Hematopoietic multipotent progenitor cell treated with erythropoietin and hydrocortisone succinate and interleukin-3 and kit ligand, for 15 days (in vitro differentiated cells): ENCODE results near the gene TMEM38B.
A peak's percentile ranks its signal among the peaks of the same experiment; 100 is the strongest.
"Not testable (repeated sequence)": the region's sequence is repeated elsewhere in the genome, so short reads cannot be mapped to it uniquely, and the experiment has no call there.

Experiments used
- DNase-seq: peaks from one replicate; pipeline ENCODE4 v3.0.0-alpha.2; 2015; ENCODE audit warnings: low spot score

Gene TMEM38B

GRCh38 chr9:105681724-105682123, 12.6 kb upstream of the TMEM38B start:
- DNase-seq, result no peak

- no peak for DNase-seq
Measured at GRCh38 chr9:105683688-105684275, 10.6 kb upstream of the TMEM38B start.

GRCh38 chr9:105686936-105687335, 7.4 kb upstream of the TMEM38B start:
- DNase-seq, result no peak

DNA sequence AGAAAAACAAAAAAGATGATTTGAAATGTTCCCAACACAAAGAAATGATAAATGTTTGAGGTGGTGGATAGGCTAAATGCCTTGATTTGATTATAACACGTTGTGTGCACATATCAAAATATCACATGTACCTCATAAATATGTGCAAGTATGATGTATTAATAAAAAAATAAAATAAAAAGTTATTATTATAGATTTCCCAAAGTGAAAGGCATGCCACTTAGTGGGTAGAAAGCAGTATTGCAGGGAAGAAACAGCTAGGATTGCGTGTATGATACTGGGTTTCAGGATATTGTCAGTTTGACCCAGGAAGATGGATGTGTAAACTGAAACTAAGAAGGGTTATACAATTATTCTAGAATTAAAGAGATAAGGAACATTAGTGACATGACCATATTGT, 3.6 kb upstream of the TMEM38B start:
- DNase-seq, result no peak

- no peak for DNase-seq
Measured at GRCh38 chr9:105693435-105694189, 729 bp upstream of the TMEM38B start.

DNA sequence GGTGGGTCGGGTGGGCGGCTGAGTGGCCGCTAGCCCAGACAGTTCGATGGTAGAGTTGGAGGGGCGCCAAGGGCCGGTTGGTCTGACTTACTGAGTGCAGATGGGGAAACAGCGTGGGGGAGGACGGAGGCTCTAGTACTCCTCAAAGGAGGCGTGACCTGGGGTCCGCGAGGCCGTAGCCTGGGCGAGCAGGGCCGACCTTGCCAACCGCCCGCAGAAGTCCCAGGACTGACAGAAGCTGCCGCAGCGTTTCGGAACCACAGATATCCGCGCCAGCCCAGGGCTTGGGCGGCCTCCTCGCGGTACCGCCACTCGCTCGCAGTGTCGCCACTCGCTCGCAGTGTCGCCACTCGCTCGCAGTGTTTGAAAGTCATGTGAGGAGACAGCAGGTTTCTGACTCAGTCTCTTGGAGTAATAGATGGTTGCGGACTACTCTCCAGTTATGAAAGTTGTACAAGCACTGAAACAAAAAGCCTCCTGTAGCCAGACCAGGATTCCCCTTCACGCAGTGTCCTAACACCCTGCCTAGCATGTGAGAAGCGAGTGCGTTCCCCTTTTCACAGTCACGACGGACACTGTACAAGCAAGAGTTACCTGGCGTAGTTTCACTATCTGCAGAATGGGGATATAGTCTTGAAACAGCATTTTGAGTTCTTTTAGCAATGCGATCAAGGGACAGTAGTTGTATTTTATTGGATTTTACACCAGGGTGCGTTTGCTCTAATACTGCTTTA, 674 bp downstream of the TMEM38B start:
- peak; percentile 54 for DNase-seq

GRCh38 chr9:105696219-105696793, 2.0 kb downstream of the TMEM38B start:
- DNase-seq, result no peak

DNA sequence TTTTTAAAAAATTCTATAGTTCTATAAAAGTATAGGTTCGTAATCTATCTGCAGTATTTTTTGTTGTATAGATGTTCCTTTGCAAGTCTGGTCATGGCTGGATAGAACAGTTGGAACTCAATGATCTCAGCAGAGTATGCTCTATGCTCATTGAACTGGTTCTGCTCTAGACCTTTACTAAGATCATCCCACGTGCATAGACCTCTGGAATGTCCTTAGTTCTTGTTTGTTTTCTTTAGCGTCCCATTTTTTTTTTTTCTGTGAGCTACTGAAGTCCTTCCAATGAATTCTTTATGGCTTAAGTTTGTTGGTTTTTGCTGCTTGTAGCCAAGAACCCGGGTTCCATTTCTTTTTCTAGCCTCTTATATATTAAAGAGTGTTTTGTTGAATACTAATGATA, 3.5 kb downstream of the TMEM38B start:
- no peak for DNase-seq

GRCh38 chr9:105698348-105698870, 4.1 kb downstream of the TMEM38B start:
- DNase-seq, result no peak

GRCh38 chr9:105700668-105701067, 6.3 kb downstream of the TMEM38B start:
- no peak for DNase-seq

DNA sequence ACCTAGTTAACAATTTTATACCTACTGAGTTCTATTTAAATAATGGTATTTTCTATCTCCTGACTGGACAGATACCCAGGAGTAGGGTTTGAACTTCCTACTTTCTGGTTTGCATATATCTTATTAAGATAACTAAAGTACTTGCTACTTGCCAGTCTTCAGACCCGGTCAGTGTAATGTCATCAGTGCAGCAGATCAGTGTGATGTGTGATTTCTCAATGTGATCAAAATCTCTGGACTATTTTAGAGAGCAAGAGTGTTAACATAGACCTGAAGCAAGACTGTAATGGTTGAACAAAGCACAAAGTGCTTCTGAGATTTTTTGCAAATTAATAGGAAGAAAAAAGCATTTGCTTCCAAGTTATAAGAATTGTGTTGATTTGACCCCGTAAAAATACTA, 6.8 kb downstream of the TMEM38B start:
- no peak for DNase-seq

DNA sequence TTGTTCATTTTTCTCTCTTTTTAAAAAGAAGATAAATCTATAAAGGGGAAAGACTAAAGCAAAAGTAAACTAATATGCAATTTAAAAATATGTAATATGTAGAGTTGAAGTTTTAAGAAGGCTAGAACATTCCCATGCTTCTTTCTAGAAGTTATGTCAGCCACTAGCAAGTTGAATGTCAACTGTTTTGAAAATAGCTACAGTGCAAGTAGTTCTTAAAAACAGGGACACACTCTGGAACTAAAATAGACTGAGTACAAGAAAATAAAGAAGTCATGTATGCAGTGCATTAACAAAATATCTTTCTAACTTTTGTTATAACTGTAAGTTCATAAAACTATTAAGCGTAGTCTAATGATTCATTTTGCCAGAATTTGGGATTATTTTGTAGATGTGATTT, 7.9 kb downstream of the TMEM38B start:
- no peak for DNase-seq

DNA sequence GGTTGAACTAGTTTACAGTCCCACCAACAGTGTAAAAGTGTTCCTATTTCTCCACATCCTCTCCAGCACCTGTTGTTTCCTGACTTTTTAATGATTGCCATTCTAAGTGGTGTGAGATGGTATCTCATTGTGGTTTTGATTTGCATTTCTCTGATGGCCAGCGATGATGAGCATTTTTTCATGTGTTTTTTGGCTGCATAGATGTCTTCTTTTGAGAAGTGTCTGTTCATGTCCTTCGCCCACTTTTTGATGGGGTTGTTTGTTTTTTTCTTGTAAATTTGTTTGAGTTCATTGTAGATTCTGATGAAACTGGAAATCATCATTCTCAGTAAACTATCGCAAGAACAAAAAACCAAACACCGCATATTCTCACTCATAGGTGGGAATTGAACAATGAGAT, 9.3 kb downstream of the TMEM38B start:
- DNase-seq, result not testable (repeated sequence)

DNA sequence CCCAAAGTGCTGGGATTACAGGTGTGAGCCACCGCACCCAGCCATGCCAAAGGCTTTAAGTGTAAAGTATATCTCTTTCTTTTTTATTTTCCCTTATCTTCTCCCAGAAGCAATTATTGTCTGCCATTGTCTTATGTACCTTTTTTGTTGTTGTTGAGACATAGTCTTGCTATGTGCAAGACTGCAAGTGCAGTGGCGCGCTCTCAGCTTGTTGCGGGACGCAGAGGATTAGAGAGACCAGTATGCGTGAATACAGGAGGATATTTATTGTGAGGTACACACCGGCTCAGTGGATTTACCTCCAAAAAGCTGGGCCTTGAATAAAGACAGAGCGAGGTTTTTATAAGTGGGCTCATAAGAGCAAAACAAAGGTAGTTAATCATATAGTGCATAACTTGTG, 11.8 kb downstream of the TMEM38B start:
- DNase-seq, result no peak

DNA sequence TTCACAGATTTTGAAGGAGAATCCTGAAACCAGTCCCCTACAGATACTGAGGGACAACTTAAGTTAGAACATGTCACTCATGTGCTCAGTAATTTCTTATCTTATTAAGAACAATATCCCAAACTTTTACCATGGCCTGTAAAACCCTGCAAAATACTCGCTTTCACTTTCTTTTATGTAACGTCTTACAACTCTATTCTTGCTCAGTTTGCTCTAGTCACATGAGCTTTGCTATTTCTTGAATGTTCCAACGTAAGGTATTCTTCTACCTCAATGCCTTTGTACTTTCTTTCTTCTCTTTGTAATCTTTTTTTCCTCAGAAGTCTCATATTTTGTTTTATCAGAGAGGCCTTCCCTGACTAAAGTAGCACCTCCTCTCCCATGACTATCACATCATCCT, 14.1 kb downstream of the TMEM38B start:
- DNase-seq, result no peak

DNA sequence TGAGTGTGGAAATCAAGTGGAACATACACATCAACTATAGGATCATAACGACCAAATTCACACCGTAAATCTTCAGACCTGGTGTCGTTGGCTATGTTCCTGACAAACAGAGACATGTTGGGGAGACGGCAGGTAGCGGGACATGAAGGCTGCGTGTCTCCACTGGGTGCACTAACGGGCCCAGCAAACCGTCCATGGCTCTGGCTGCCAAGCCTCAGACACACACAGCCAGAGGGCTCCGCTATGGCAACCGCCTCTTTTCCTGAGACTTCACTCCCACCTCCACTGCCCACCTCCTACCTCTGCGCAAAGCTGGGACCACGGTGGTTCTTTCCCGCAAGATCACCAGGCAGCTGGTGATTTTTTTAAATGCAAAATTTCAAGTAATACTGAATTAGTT, 16.3 kb downstream of the TMEM38B start:
- no peak for DNase-seq

GRCh38 chr9:105711867-105712266, 17.5 kb downstream of the TMEM38B start:
- DNase-seq, result no peak

GRCh38 chr9:105712297-105712696, 18.0 kb downstream of the TMEM38B start:
- no peak for DNase-seq

DNA sequence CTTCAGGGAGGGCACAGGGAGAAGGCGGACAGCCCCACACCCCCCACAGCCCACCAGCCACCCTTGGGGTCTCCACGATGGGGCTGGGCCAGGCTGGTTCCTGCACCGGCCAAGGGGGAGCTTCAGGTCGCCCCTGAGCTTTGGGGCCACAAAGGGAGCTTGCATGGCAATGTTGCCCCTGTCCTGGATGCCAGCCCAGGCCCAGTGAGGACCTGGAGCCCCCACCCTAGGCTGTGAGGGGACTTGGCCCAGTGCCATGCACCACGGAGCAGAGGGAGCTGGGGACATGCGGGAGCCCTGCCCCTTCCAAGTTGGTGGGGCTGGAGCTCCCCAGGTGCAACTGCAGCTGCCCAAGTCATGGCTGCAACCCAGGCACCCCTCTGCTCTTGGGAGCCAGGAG, 18.4 kb downstream of the TMEM38B start:
- DNase-seq, result no peak

GRCh38 chr9:105713260-105714019, 19.1 kb downstream of the TMEM38B start:
- DNase-seq, result no peak

DNA sequence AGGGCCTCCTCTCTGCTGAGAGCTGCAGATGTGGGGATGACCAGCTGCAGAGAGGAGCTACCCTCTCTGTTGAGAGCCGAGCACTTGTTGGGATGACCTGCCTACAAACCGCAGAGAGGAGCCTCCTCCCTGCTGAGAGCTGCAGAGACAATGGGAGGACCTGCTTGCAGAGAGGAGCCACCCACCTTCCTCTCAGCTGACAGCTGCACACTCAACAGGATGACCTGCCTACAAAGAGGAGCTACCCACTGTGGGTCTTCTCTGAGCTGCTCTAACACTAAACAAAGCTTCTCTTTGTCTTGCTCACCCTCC, 19.6 kb downstream of the TMEM38B start:
- no peak for DNase-seq

DNA sequence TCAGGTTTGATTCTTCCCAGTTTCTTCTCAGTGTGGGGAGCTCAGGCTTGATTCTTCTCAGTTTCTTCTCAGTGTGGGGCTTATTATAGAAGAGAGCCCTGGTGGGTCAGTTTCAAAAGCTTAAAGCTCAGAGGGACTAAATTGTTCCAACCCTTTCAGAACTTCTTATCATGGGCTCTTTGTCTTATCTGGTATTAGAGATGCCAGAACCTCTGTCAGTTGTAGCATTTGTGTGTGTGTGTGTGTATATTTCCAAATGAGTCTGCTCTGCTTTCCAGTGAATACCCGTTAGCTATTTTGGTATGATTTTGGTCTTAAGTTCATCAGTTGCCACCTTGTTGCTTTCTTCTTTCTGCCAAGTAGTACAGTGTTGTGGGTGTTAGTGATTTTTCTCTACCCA, 21.8 kb downstream of the TMEM38B start:
- DNase-seq, result no peak
